SIG-M5 (cell line): Measurements from ENCODE around the gene MRAP.
"Not testable (repeated sequence)": the region's sequence is repeated elsewhere in the genome, so short reads cannot be mapped to it uniquely, and the experiment has no call there.

ENCODE experiments used
- DNase-seq: peaks from one replicate; lab custom pipeline; 2025; lab: John Stamatoyannopoulos, UW

The MRAP gene

DNA sequence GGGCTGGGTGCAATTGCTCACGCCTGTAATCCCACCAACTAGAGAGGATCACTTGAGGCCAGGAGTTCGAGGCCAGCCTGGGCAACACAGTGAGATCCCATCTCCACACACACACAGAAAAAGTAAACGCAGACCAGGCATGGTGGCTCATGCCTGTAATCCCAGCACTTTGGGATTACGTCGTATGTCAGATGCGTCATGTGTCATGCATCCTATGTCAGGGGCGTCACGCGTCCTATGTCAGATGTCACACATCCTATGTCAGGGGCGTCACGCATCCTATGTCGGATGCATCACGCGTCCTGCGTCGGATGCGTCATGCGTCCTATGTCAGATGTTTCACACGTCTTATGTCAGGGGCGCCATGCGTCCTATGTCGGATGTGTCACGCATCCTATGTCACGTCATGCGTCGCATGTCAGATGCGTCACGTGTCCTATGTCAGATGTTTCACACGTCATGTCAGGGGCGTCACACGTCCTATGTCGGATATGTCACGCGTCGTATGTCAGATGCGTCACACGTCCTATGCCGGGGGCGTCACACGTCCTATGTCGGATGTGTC, 1.5 kb downstream of the MRAP start:
- DNase-seq: no peak

GRCh38 chr21:32301596-32301995, 2.9 kb downstream of the MRAP start:
- DNase-seq: no peak

- no peak for DNase-seq
These were observed 3.9 kb downstream of the MRAP start for GRCh38 chr21:32302560-32302959.

- no peak for DNase-seq
These were observed 4.7 kb downstream of the MRAP start for GRCh38 chr21:32303385-32303784.

DNA sequence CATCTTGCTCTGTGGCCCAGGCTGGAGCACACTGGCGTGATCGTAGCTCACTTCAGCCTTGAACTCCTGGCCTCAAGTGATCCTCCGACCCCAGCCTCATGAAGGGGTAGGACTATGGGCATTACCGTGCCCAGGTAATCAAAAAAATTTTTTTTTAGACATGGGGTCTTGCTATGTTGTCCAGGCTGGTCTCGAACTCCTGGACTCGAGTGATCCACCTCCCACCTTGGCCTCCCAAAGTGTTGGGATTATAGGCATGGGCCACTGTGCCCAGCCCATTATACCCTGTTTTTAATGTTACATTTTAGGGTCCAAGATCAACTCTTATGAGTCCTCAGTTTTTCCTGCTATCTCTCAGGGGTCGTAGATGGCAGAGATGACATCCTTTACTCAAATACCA, 6.3 kb downstream of the MRAP start:
- DNase-seq: no peak

GRCh38 chr21:32306021-32306780, 7.5 kb downstream of the MRAP start:
- no peak for DNase-seq

DNA sequence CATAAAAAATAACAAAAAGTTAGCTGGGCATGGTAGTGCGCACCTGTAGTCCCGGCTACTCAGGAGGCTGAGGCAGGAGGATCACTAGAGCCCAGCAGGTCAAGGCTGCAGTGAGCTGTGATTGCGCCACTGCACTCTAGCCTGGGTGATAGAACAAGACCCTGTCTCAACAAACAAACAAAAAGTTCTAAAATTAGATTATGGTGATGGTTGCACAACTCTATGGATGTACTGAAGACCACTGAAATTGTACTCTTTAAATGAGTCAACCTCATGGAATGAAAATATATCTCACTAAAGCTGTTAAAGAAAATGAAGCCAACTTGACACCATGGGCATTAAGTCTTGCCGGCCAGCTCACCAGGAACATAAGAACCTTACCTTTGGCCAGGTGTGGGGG, 9.1 kb downstream of the MRAP start:
- no peak for DNase-seq

DNA sequence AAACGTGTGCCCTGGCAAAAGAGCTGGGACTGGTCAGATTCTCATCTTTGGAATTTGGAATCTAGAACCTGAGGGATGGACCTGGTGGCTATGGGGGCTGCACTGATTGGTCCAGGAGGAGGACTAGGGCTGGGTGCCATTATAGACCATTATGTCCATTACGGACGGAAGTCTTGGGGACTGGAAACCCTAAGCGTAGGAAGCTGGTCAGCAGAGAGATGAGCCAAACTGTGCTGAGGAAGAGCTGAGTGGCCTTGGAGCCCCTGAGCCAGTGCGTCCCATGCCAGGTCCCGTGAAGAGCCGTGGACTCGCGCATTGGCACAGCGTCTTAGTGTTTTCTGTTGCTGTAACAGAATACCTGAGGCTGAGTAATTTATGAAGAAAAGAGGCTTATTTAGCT, 10.0 kb downstream of the MRAP start:
- no peak for DNase-seq

DNA sequence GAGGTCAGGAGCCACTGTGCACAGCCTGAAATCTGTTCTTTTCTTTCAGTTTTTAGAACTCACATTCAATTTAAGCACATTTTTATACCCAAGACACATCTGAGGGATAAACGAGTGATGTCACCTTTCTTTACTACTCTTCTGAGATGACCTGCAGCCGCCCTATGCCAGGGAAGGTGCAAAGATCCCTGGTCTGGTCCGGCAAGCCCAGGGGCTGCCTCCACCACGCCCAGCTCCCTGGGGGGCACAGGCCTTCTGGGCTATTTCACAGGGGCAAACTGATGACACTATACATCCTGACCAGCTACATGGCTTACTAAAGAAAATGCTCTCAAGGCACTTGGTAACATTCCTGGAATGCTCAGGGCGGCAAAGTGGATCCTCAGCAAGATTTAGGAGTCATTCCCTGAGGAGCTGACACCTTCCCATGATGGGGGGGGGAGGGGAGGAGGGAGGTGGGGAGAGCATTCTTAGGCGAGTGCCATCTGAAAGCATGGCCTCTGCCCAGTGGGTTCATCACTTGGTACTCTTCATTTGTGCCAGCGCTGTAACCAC, 11.3 kb downstream of the MRAP start:
- DNase-seq: no peak

DNA sequence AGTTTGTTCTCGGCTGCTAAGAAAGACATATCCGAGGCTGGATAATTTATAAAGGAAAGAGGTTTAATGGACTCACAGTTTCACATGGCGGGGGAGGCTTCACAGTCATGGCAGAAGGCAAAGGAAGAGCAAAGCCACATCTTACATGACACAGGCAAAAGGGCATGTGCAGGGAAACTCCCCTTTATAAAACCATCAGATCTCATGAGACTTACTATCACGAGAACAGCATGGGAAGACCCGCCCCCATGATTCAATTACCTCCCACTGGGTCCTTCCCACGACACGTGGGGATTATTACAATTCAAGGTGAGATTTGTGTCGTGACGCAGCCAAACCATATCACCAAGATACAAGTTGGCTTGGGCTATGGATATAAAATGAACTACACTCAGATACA, 12.3 kb downstream of the MRAP start:
- DNase-seq: not testable (repeated sequence)

DNA sequence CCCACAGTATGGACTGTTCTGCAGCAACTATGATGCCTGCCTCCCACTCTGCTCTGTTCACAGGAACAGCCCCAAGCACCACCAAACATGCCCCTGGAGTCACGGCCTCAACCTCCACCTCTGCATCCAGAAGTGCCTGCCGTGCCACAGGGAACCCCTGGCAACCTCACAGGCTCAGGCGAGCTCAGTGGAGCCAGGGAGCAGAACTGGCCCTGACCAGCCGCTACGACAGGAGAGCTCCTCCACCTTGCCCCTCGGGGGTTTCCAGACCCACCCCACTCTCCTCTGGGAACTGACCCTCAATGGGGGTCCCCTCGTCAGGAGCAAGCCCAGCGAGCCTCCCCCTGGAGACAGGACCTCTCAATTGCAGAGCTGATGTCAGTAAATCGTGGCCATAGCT, 13.0 kb downstream of the MRAP start:
- DNase-seq: no peak

DNA sequence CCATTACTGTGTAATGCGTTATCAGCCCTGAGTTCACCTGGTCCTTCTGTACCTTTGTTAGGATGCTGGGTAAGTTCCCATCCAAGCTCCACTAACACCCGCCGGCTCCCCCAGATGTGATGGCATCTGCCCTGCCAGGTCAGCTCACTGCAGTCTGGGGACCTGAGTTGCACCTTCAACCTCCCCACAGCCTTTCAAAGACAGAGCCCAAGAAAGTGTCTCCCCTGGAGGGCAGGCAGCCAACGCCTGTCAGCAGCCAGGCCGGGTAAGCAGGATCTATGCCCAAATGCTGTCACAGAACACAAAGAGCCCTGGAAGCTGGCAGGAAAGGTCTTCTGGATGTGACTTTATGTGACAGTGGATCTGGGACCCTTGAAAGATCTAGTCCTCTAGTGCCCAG, 13.7 kb downstream of the MRAP start:
- no peak for DNase-seq

DNA sequence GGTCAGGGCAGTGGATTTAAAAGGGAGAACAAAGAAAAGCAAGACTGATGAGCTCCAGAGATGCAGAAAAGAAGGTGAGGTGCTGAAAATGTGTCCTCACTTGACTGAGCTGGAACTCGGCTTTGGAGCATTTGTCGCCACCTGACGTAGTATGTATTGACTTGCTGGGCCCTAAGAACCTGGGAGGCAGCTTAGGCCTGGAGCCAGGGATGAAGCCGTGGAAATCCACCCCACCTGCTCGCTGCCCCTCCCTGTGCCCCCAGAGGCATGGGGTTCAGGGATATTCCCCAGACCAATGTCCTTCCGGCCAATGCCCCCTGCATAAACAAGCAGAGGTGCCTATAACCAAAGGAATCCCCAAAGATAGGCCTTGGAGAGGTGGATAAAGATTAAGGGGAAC, 14.3 kb downstream of the MRAP start:
- no peak for DNase-seq

- no peak for DNase-seq
These were observed 16.2 kb downstream of the MRAP start for GRCh38 chr21:32314806-32315205.

GRCh38 chr21:32315511-32316281, 17.0 kb downstream of the MRAP start:
- no peak for DNase-seq

- DNase-seq: no peak
These were observed 17.9 kb downstream of the MRAP start for GRCh38 chr21:32316361-32317215.

- DNase-seq: no peak
These were observed 19.1 kb downstream of the MRAP start for GRCh38 chr21:32317726-32318125.

DNA sequence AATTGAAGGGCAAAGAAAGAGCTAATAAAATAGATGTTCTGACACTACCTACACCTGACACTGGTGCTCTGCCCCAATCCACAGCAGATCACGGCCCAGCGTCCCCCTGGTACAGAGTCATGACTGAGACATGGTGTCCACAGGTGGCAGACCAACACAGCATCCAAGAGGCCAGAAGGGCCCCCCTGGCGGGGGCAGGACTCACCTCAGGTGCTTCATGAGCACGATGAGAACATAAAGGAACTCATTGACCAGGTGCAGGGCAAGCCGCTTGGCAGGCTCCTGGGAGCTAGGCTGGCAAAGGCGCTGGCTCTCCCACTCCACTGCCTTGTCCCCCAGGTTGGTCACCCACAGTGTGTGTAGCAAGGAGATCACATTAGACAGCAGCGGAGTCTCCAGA, 20.4 kb downstream of the MRAP start:
- DNase-seq: no peak

GRCh38 chr21:32320059-32320458, 21.4 kb downstream of the MRAP start:
- DNase-seq: no peak

GRCh38 chr21:32320726-32321125, 22.1 kb downstream of the MRAP start:
- DNase-seq: no peak

DNA sequence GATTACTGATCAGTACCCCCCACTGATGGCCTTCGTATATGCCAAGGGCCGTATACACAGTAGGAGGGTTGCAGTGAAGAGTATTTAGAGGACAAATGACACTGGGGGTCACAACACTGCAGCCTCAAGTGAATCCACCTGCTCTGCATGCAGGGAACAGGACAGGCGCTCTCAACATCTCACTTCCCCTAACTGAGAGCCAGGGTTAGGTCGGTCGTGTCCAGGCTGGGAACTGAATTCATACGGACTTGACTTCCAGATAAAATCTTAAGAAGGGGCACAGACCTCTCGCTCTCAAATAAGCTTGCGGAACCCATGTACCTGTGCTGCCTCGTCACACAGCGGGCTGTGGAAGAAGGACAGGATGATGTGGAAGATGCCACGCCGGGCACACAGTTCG, 22.8 kb downstream of the MRAP start:
- DNase-seq: no peak

GRCh38 chr21:32322103-32322502, 23.4 kb downstream of the MRAP start:
- DNase-seq: no peak
